H1 (cell line): ENCODE results near the gene TMPRSS2. TPM values are rescaled to one million over a fixed set of nuclear protein-coding genes. Genes with fewer than 3 reads are reported as not detected.

Experiments
- CTCF ChIA-PET: fragments of 300-600 bp; sonication (Branson Sonifier 250); formaldehyde crosslinking; loops from one replicate; lab custom pipeline; 2021; ENCODE audit not compliant: partially characterized antibody; lab: Charles Lee
- POLR2A ChIA-PET: fragments of 300-600 bp; sonication (Branson Sonifier 250); formaldehyde crosslinking; loops from one replicate; lab custom pipeline; 2021; ENCODE audit warnings: inconsistent platforms; ENCODE audit not compliant: partially characterized antibody; lab: Charles Lee
- DNase-seq, 2 experiments: peaks; one replicate each; pipeline versions ENCODE4 v3.0.0 to v3.0.0-alpha.2; 2010 to 2022; ENCODE audit warnings: low spot score in 2 of 2, low read depth in 1 of 2, mixed read lengths in 1 of 2
- FAIRE-seq: peaks from 2 replicates; lab custom pipeline; 2011; peaks lifted over from hg19 to GRCh38; lab: Jason Lieb, UNC
- H2AFZ ChIP-seq: 2 replicates; pipeline ENCODE4 v1.8.1; 2012; ENCODE audit warnings: low read length, inconsistent platforms
- H2AK5ac ChIP-seq: 2 replicates; pipeline ENCODE4 v1.6.1; 2013; ENCODE audit warnings: low read depth, low read length
- H2BK120ac ChIP-seq: replicated peaks from 2 replicates; pipeline ENCODE3; 2013; ENCODE audit warnings: low read depth, low read length, inconsistent platforms
- H2BK12ac ChIP-seq: 2 replicates; pipeline ENCODE4 v1.6.1; 2013; ENCODE audit warnings: low read depth, low read length
- H2BK15ac ChIP-seq: 2 replicates; pipeline ENCODE4 v1.6.1; 2013; ENCODE audit warnings: low read length
- H2BK20ac ChIP-seq: 2 replicates; pipeline ENCODE4 v1.6.1; 2013; ENCODE audit warnings: low read length
- H2BK5ac ChIP-seq: 2 replicates; pipeline ENCODE4 v1.6.1; 2013; ENCODE audit warnings: low read depth, low read length
- H3K14ac ChIP-seq: 2 replicates; pipeline ENCODE4 v1.6.1; 2013; ENCODE audit warnings: inconsistent platforms; ENCODE audit not compliant: insufficient read length
- H3K18ac ChIP-seq: 2 replicates; pipeline ENCODE4 v1.6.1; 2013; ENCODE audit warnings: low read length; ENCODE audit errors: extremely low read depth
- H3K23ac ChIP-seq: 2 replicates; pipeline ENCODE4 v1.6.1; 2013; ENCODE audit warnings: inconsistent platforms; ENCODE audit not compliant: insufficient read length
- H3K23me2 ChIP-seq: 2 replicates; pipeline ENCODE4 v1.6.1; 2013; ENCODE audit warnings: low read depth, low read length
- H3K27ac ChIP-seq: 2 replicates; pipeline ENCODE4 v1.6.1; 2011; ENCODE audit warnings: low read depth, low read length, inconsistent platforms
- H3K27me3 ChIP-seq, 4 experiments: replicated peaks in 1 of 4; 1 replicate in 1 of 4; 2 replicates in 3 of 4; pipeline versions ENCODE4 v1.6.1 to v1.8.1; 2011 to 2013; ENCODE audit warnings: low read length in 3 of 4, mild to moderate bottlenecking in 3 of 4, inconsistent platforms in 2 of 4, mixed read lengths in 2 of 4, moderate library complexity in 1 of 4; ENCODE audit not compliant: control insufficient read depth in 3 of 4, insufficient read depth in 3 of 4; ENCODE audit errors: extremely low read depth in 1 of 4
- H3K36me3 ChIP-seq, 4 experiments: 2 replicates each; pipeline versions ENCODE4 v1.6.1 to v1.8.1; 2011 to 2013; ENCODE audit warnings: mild to moderate bottlenecking in 4 of 4, low read length in 3 of 4, moderate library complexity in 2 of 4, control low read depth in 1 of 4, inconsistent platforms in 1 of 4; ENCODE audit not compliant: insufficient read depth in 4 of 4, control insufficient read depth in 2 of 4
- H3K4ac ChIP-seq: replicated peaks from 2 replicates; pipeline ENCODE3; 2013; ENCODE audit warnings: low read length, low read depth, mixed read lengths, inconsistent platforms; ENCODE audit not compliant: insufficient read length
- H3K4me1 ChIP-seq, 4 experiments: replicated peaks in 1 of 4; 1 replicate in 1 of 4; 2 replicates in 3 of 4; pipeline versions ENCODE4 v1.6.1 to v1.8.1; 2011 to 2013; ENCODE audit warnings: low read length in 3 of 4, inconsistent platforms in 2 of 4, mixed read lengths in 1 of 4; ENCODE audit not compliant: insufficient read depth in 4 of 4, control insufficient read depth in 3 of 4
- H3K4me2 ChIP-seq, 2 experiments: 2 replicates each; pipeline versions ENCODE4 v1.6.1 to v1.8.1; 2011 to 2013; ENCODE audit warnings: low read depth in 2 of 2, low read length in 2 of 2, control low read depth in 1 of 2, inconsistent platforms in 1 of 2, mild to moderate bottlenecking in 1 of 2; ENCODE audit not compliant: insufficient read depth in 1 of 2
- H3K4me3 ChIP-seq, 4 experiments: fragments of 200-600, 300-600 bp in 1 of 4; sonication (generic), shearing (Covaris generic), sonication (Bioruptor Twin) in 1 of 4; 2 replicates each; pipeline versions ENCODE4 v1.5.1 to v1.8.1; 2011 to 2016; ENCODE audit warnings: low read length in 4 of 4, low read depth in 3 of 4, control low read depth in 2 of 4, inconsistent platforms in 2 of 4, mild to moderate bottlenecking in 2 of 4, mixed read lengths in 1 of 4, moderate library complexity in 1 of 4; ENCODE audit not compliant: insufficient read depth in 2 of 4; ENCODE audit errors: extremely low read depth in 1 of 4
- H3K56ac ChIP-seq: replicated peaks from 2 replicates; pipeline ENCODE3; 2013; ENCODE audit warnings: low read depth, mild to moderate bottlenecking, mixed read lengths, low read length, inconsistent platforms; ENCODE audit not compliant: insufficient read length
- H3K79me1 ChIP-seq: 2 replicates; pipeline ENCODE4 v1.6.1; 2013; ENCODE audit warnings: low read depth, low read length, control low read depth
- H3K79me2 ChIP-seq, 2 experiments: 2 replicates each; pipeline versions ENCODE4 v1.6.1 to v1.8.1; 2012 to 2013; ENCODE audit warnings: low read length in 2 of 2, mild to moderate bottlenecking in 2 of 2, inconsistent platforms in 1 of 2; ENCODE audit not compliant: insufficient read depth in 2 of 2, control insufficient read depth in 1 of 2
- H3K9ac ChIP-seq, 4 experiments: replicated peaks in 1 of 4; 1 replicate in 1 of 4; 2 replicates in 3 of 4; pipeline versions ENCODE4 v1.6.1 to v1.8.1; 2011 to 2013; ENCODE audit warnings: low read depth in 3 of 4, low read length in 3 of 4, control low read depth in 2 of 4, mild to moderate bottlenecking in 2 of 4, moderate library complexity in 2 of 4, inconsistent platforms in 1 of 4; ENCODE audit errors: extremely low read depth in 1 of 4
- H3K9me3 ChIP-seq, 2 experiments: 2 replicates each; pipeline versions ENCODE4 v1.6.1 to v1.8.1; 2012 to 2013; ENCODE audit warnings: mild to moderate bottlenecking in 2 of 2, moderate library complexity in 2 of 2, control low read depth in 1 of 2, inconsistent platforms in 1 of 2, low read depth in 1 of 2, low read length in 1 of 2, mixed read lengths in 1 of 2; ENCODE audit not compliant: insufficient read depth in 2 of 2
- H4K20me1 ChIP-seq, 2 experiments: replicated peaks in 1 of 2; 2 replicates each; pipeline versions ENCODE3 to v1.8.1; 2011 to 2013; ENCODE audit warnings: inconsistent platforms in 2 of 2, low read length in 2 of 2, mild to moderate bottlenecking in 1 of 2; ENCODE audit not compliant: insufficient read depth in 2 of 2, control insufficient read depth in 1 of 2
- H4K5ac ChIP-seq: 2 replicates; pipeline ENCODE4 v1.6.1; 2013; ENCODE audit warnings: low read length, low read depth, mixed read lengths, inconsistent platforms; ENCODE audit not compliant: insufficient read length
- H4K8ac ChIP-seq: 2 replicates; pipeline ENCODE4 v1.8.0; 2013; ENCODE audit warnings: mild to moderate bottlenecking, moderate library complexity, low read length, inconsistent platforms; ENCODE audit not compliant: insufficient read depth; ENCODE audit errors: extremely low read depth
- H4K91ac ChIP-seq: replicated peaks from 2 replicates; pipeline ENCODE3; 2013; ENCODE audit warnings: low read length, mixed read lengths, inconsistent platforms; ENCODE audit not compliant: insufficient read length
- ASH2L ChIP-seq: fragments of 200-600, 300-600 bp; sonication (generic); IDR thresholded peaks from one replicate; pipeline ENCODE4 v1.7.1; 2017; ENCODE audit warnings: low read length
- BCL11A ChIP-seq, 2 experiments: IDR thresholded peaks; one replicate each; pipeline ENCODE4 v1.6.1; 2011; ENCODE audit warnings: low read depth in 2 of 2, low read length in 2 of 2, mild to moderate bottlenecking in 2 of 2
- CBX8 ChIP-seq: fragments of 300-800, 300-1000 bp; sonication (generic); IDR thresholded peaks from 2 replicates; pipeline ENCODE4 v1.7.1; 2016; ENCODE audit warnings: low read depth, low read length, borderline replicate concordance
- CEBPB ChIP-seq: IDR thresholded peaks from 2 replicates; pipeline ENCODE4 v1.6.1; 2012; ENCODE audit warnings: low read depth, low read length
- CHD2 ChIP-seq: IDR thresholded peaks from 2 replicates; pipeline ENCODE4 v1.6.1; 2012; ENCODE audit warnings: low read length, improper control_type of control experiment
- CREB1 ChIP-seq: IDR thresholded peaks from 2 replicates; pipeline ENCODE4 v1.6.1; 2012; ENCODE audit warnings: inconsistent platforms
- FOSL1 ChIP-seq: IDR thresholded peaks from 2 replicates; pipeline ENCODE4 v1.6.1; 2011; ENCODE audit warnings: mild to moderate bottlenecking, low read depth, low read length, moderate library complexity; ENCODE audit not compliant: insufficient read depth
- GTF2F1 ChIP-seq: IDR thresholded peaks from 2 replicates; pipeline ENCODE4 v1.6.1; 2012; ENCODE audit warnings: low read depth, low read length, improper control_type of control experiment, borderline replicate concordance
- HDAC2 ChIP-seq, 2 experiments: fragments of 300-600 bp in 1 of 2; sonication (generic) in 1 of 2; IDR thresholded peaks; 2 replicates each; pipeline ENCODE4 v1.6.1; 2011 to 2012; ENCODE audit warnings: low read depth in 2 of 2, low read length in 2 of 2, mild to moderate bottlenecking in 2 of 2, moderate library complexity in 2 of 2, borderline replicate concordance in 1 of 2, inconsistent platforms in 1 of 2
- POU5F1 ChIP-seq: IDR thresholded peaks from 2 replicates; pipeline ENCODE4 v1.6.1; 2011; ENCODE audit warnings: low read depth, mild to moderate bottlenecking, low read length, moderate library complexity
- RBBP5 ChIP-seq: IDR thresholded peaks from 2 replicates; pipeline ENCODE4 v1.7.1; 2012; ENCODE audit warnings: low read depth, mild to moderate bottlenecking, inconsistent platforms, low read length, moderate library complexity, borderline replicate concordance
- RFX5 ChIP-seq: IDR thresholded peaks from 2 replicates; pipeline ENCODE4 v1.6.1; 2011; ENCODE audit warnings: low read depth, low read length, improper control_type of control experiment, borderline replicate concordance
- SIN3A ChIP-seq, 2 experiments: IDR thresholded peaks in 1 of 2; conservative IDR thresholded peaks in 1 of 2; 2 replicates each; pipeline ENCODE4 v1.6.1; 2011 to 2012; ENCODE audit warnings: low read length in 2 of 2, improper control_type of control experiment in 1 of 2, low read depth in 1 of 2, mild to moderate bottlenecking in 1 of 2
- SIX5 ChIP-seq: IDR thresholded peaks from 2 replicates; pipeline ENCODE4 v1.6.1; 2011; ENCODE audit warnings: mild to moderate bottlenecking, low read depth, low read length
- TBP ChIP-seq: IDR thresholded peaks from 2 replicates; pipeline ENCODE4 v1.6.1; 2011; ENCODE audit warnings: low read depth, low read length, improper control_type of control experiment
- YY1 ChIP-seq: IDR thresholded peaks from 2 replicates; pipeline ENCODE4 v1.6.1; 2011; ENCODE audit warnings: low read depth, mild to moderate bottlenecking, low read length
- WGBS, 2 experiments: shearing (Covaris generic) in 1 of 2; methylation state at CpG; one replicate each; pipeline versions ENCODE4 v1.1.6 to v1.1.7; 2013 to 2015; ENCODE audit warnings: low lambda C conversion rate in 2 of 2, mixed read lengths in 2 of 2, inconsistent platforms in 1 of 2, low coverage in 1 of 2, missing lambda C conversion rate in 1 of 2; ENCODE audit not compliant: insufficient replicate concordance in 2 of 2, insufficient coverage in 1 of 2, insufficient read length in 1 of 2; ENCODE audit errors: extremely low coverage in 1 of 2, missing lambda C conversion rate in 1 of 2; 5-methylcytosine and 5-hydroxymethylcytosine counted together
- polyA plus RNA-seq, 7 experiments: library from polyadenylated mRNA; depleted of rRNA in 3 of 7; stranded (reverse) in 5 of 7; unstranded in 2 of 7; fragments of >200 nt in 5 of 7; fragments of 200-250 nt in 2 of 7; gene quantifications; 1 replicate in 5 of 7; 2 replicates in 1 of 7; 4 replicates in 1 of 7; pipeline versions ENCODE4 v1.2.1 to v1.2.3, GENCODE V29; 2011 to 2013; ENCODE audit warnings: missing spikeins in 2 of 7, mixed read lengths in 2 of 7
- total RNA-seq: library from RNA; stranded (reverse); fragmentation: NEBNext Ultra II Directional; extraction: Animal tissue kit (Norgen Biotek cat#: 25700); gene quantifications from 2 replicates; pipeline ENCODE4 v1.2.1, GENCODE V29; 2021

TMPRSS2 gene
- total and polyA plus RNA-seq, 2 of the 8 experiments (the other 6 are each of a cell fraction or from before 2014, with no cell fraction given): 9.2 to 11.0 TPM

DNA sequence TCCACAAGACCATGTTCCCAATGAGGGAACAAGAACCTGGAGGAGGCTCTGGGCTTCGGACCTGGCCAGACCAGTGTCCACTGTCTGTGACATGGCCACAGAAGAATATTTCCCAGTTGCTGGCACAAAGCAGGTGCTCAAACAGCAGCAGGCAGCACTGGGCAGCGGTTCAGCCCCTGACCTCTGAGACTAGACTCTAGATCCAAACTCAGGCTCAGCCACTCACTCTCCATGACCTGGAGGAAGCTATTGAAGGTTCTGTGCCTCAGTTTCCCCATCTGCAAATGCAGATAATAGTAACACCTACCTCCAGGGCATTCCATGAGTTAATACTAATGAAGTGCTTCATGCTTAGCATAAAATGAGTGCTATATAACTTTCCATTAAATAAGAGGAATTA, 8.0 kb downstream of the TMPRSS2 start:
- H3K9ac ChIP-seq: no peak overlapping the region
- no peaks in the 10 kb centered on the region for H4K20me1 ChIP-seq
- no peak overlapping the region for H3K27ac ChIP-seq
- no peaks in the 10 kb centered on the region; a peak in 1 of 7 replicates for H3K4me1 ChIP-seq
- H3K4ac ChIP-seq: no peak overlapping the region
- no peak overlapping the region for H3K4me2 ChIP-seq
- no peak overlapping the region for H2BK15ac ChIP-seq
- H3K4me3 ChIP-seq: no peak overlapping the region
- no peak overlapping the region for H4K5ac ChIP-seq
- 0 out of 4 replicates have a peak, but pooled peaks cover 0 to 4% of the 10 kb centered on the region in 2 experiments for H3K79me2 ChIP-seq
- H2BK120ac ChIP-seq: no peak overlapping the region
- no peak overlapping the region for H4K8ac ChIP-seq
- H2AFZ ChIP-seq: no peak overlapping the region
- peaks cover 4% of the 10 kb centered on the region; the same call in 1 of the 2 replicates for H3K79me1 ChIP-seq
- H2BK20ac ChIP-seq: no peak overlapping the region
- H3K56ac ChIP-seq: no peak overlapping the region
- H3K23me2 ChIP-seq: no peaks in the 10 kb centered on the region
- H3K14ac ChIP-seq: no peak overlapping the region
- H3K36me3 ChIP-seq: no peaks in the 10 kb centered on the region
- H2BK12ac ChIP-seq: no peak overlapping the region
- ChIA-PET POLR2A (no interaction called here), CTCF (no interaction called here)
- H3K18ac ChIP-seq: no peak overlapping the region
- DNase-seq: no peak
- WGBS, 2 experiments: 100% methylated on average over 2 of the region's 2 CpGs; no CpG with 5 or more reads in 1 of the 2 experiments
- H3K9me3 ChIP-seq: no peaks in the 10 kb centered on the region
- H4K91ac ChIP-seq: no peak overlapping the region
- no peak overlapping the region for H2AK5ac ChIP-seq
- peaks cover 0 to 3% (median 1%) of the 10 kb centered on the region in 4 experiments; a peak in 2 of 7 replicates for H3K27me3 ChIP-seq
- H3K23ac ChIP-seq: no peak overlapping the region
- H2BK5ac ChIP-seq: no peak overlapping the region
- no peak for FAIRE-seq
- TF ChIP-seq RBBP5: no peak
- TF ChIP-seq GTF2F1: no peak
- no peak for TF ChIP-seq SIN3A (conservative IDR thresholded peaks at IDR 0.05 in 1 of 2, IDR thresholded peaks at IDR 0.05 in 1 of 2; ENCODE audit: low read depth in 1 of 2, low read length in 2 of 2)
- no peak for TF ChIP-seq CEBPB
- TF ChIP-seq BCL11A (IDR thresholded peaks at IDR 0.05; ENCODE audit: low read depth in 2 of 2, low read length in 2 of 2): no peak
- no peak for TF ChIP-seq ASH2L
- TF ChIP-seq SIX5: no peak
- no peak for TF ChIP-seq POU5F1
- no peak for TF ChIP-seq TBP
- no peak for TF ChIP-seq CHD2
- no peak for TF ChIP-seq FOSL1
- TF ChIP-seq YY1: no peak
- TF ChIP-seq HDAC2 (IDR thresholded peaks at IDR 0.05; ENCODE audit: borderline replicate concordance in 1 of 2, low read depth in 2 of 2, low read length in 2 of 2): no peak
- TF ChIP-seq CREB1: no peak
- no peak for TF ChIP-seq CBX8
- TF ChIP-seq RFX5: no peak
